ENCODE results near the gene NELL1.

DNA sequence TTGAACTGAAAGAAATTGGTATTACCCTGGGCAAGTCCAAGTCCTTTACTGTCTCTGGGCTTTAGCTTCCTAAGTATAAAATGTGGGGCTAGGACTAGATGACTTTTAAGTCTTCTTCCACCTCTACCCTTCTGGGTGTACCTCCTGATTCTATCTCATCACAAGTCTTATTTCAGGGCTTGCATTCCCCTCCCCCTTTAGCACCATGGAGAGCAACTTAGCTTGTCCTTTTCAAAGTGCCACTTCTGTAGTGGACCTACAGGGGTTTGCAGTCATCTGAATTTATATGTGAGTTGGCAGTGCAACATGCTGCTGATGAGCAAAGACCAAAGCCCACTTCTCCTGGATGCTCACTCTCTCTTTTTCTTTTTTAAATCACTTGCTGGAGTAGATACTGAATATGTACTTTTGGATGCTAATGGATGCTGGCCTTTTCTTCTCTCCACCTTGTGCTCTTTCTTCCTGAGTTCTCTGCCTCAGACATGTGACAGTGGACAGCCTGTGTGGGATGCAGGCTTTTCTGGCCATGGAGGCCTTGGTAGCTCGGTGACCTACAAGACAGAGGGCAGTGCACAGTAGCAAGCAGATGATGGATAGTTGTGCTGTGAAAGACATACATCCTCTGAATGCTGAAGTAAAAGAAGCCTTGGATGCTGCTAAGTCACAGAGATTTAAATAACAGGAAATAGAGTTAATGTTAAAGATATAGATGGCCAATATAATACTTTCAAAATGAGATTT is 185.0 kb downstream of the NELL1 start:
- TF ChIP-seq GATA2 (IDR thresholded peaks at IDR 0.05; ENCODE audit: low read depth, low read length): no peak
- no peak for TF ChIP-seq GATA3 (IDR thresholded peaks at IDR 0.05; ENCODE audit: low read depth, low read length)
